ENCODE results near the gene ARMH3.

The ARMH3 gene

GRCh38 chr10:101889256-101890210, 166.4 kb downstream of the ARMH3 start:
- H3K27me3 ChIP-seq (ENCODE audit: control insufficient read depth, low read length): no peaks in the 10 kb centered on the region
- no peaks in the 10 kb centered on the region for H3K79me2 ChIP-seq (ENCODE audit: control insufficient read depth, low read length)
- H3K4me2 ChIP-seq (ENCODE audit: low read length): no peak overlapping the region
- no peaks in the 10 kb centered on the region for H4K20me1 ChIP-seq (ENCODE audit: control insufficient read depth, insufficient read depth, low read depth, low read length)
- H3F3A ChIP-seq (ENCODE audit: control insufficient read depth, insufficient read depth): no peaks in the 10 kb centered on the region
- no peaks in the 10 kb centered on the region for H3K9me2 ChIP-seq (replicated peaks; ENCODE audit: control insufficient read depth, low read length)
- no peaks in the 10 kb centered on the region for H3K9me3 ChIP-seq (ENCODE audit: control insufficient read depth, insufficient read depth, low read length)
- H3K4me3 ChIP-seq (ENCODE audit: low read length): no peak overlapping the region
- peak; percentile 90 for TF ChIP-seq CTCF (IDR thresholded peaks at IDR 0.05; ENCODE audit: low read depth, low read length, poor library complexity, severe bottlenecking)
- TF ChIP-seq EZH2phosphoT487 (IDR thresholded peaks at IDR 0.05; ENCODE audit: borderline replicate concordance, low read length): no peak
- H3K27ac ChIP-seq (ENCODE audit: low read depth, low read length): no peak overlapping the region
- H3K36me3 ChIP-seq (ENCODE audit: control insufficient read depth, low read length): peaks cover 3% of the 10 kb centered on the region; the same call in 1 of the 2 replicates
- peaks cover 3% of the 10 kb centered on the region; the same call in 1 of the 2 replicates for H3K4me1 ChIP-seq (ENCODE audit: control insufficient read depth, low read length)

GRCh38 chr10:101888251-101888949, 167.6 kb downstream of the ARMH3 start:
- H3K4me1 ChIP-seq (ENCODE audit: control insufficient read depth, low read length): peaks cover 3% of the 10 kb centered on the region; the same call in 1 of the 2 replicates

GRCh38 chr10:101887775-101888174, 168.2 kb downstream of the ARMH3 start:
- no peak overlapping the region for H3K4me3 ChIP-seq (ENCODE audit: low read length)
- H3K79me2 ChIP-seq (ENCODE audit: control insufficient read depth, low read length): no peaks in the 10 kb centered on the region
- H3K9me3 ChIP-seq (ENCODE audit: control insufficient read depth, insufficient read depth, low read length): no peaks in the 10 kb centered on the region
- no peak overlapping the region for H3K27ac ChIP-seq (ENCODE audit: low read depth, low read length)
- H3K4me1 ChIP-seq (ENCODE audit: control insufficient read depth, low read length): peaks cover 3% of the 10 kb centered on the region; the same call in 1 of the 2 replicates
- peaks cover 3% of the 10 kb centered on the region; the same call in 1 of the 2 replicates for H3K36me3 ChIP-seq (ENCODE audit: control insufficient read depth, low read length)
- H3F3A ChIP-seq (ENCODE audit: control insufficient read depth, insufficient read depth): no peaks in the 10 kb centered on the region
- no peak overlapping the region for H3K4me2 ChIP-seq (ENCODE audit: low read length)
- H3K9me2 ChIP-seq (replicated peaks; ENCODE audit: control insufficient read depth, low read length): no peaks in the 10 kb centered on the region
- TF ChIP-seq CTCF (IDR thresholded peaks at IDR 0.05; ENCODE audit: low read depth, low read length, poor library complexity, severe bottlenecking) (no peak), EZH2phosphoT487 (IDR thresholded peaks at IDR 0.05; ENCODE audit: borderline replicate concordance, low read length) (no peak)
- H3K27me3 ChIP-seq (ENCODE audit: control insufficient read depth, low read length): no peaks in the 10 kb centered on the region
- no peaks in the 10 kb centered on the region for H4K20me1 ChIP-seq (ENCODE audit: control insufficient read depth, insufficient read depth, low read depth, low read length)

More at GRCh38 chr10:101888251-101888949, 167.6 kb downstream of the ARMH3 start:
- Histone ChIP-seq H3K9me3 (ENCODE audit: control insufficient read depth, insufficient read depth, low read length) (no peaks in the 10 kb centered on the region), H3K9me2 (replicated peaks; ENCODE audit: control insufficient read depth, low read length) (no peaks in the 10 kb centered on the region), H3K4me3 (ENCODE audit: low read length) (no peak overlapping the region), H3K4me2 (ENCODE audit: low read length) (no peak overlapping the region), H3K27ac (ENCODE audit: low read depth, low read length) (no peak overlapping the region), H4K20me1 (ENCODE audit: control insufficient read depth, insufficient read depth, low read depth, low read length) (no peaks in the 10 kb centered on the region), H3F3A (ENCODE audit: control insufficient read depth, insufficient read depth) (no peaks in the 10 kb centered on the region), H3K79me2 (ENCODE audit: control insufficient read depth, low read length) (no peaks in the 10 kb centered on the region), H3K27me3 (ENCODE audit: control insufficient read depth, low read length) (no peaks in the 10 kb centered on the region), H3K36me3 (ENCODE audit: control insufficient read depth, low read length) (peaks cover 3% of the 10 kb centered on the region; the same call in 1 of the 2 replicates)
- TF ChIP-seq EZH2phosphoT487 (IDR thresholded peaks at IDR 0.05; ENCODE audit: borderline replicate concordance, low read length) (no peak), CTCF (IDR thresholded peaks at IDR 0.05; ENCODE audit: low read depth, low read length, poor library complexity, severe bottlenecking) (no peak)

Measured in DOHH2 (cell line).